Choroid plexus epithelial cell (primary cell): ENCODE measurements around the gene SNRPD3.

Experiments
- DNase-seq: peaks from one replicate; pipeline ENCODE4 v3.0.0-alpha.2; 2010; ENCODE audit warnings: low read depth
- H3K4me3 ChIP-seq: 2 replicates; pipeline ENCODE4 v1.5.1; 2011; ENCODE audit warnings: low read depth, mild to moderate bottlenecking, control low read depth, low read length, moderate library complexity
- TF ChIP-seq, protein P1 (sequence below): conservative IDR thresholded peaks from 2 replicates; pipeline ENCODE4 v1.5.1; 2011; ENCODE audit warnings: low read depth, mild to moderate bottlenecking, control low read depth, inconsistent platforms, low read length, moderate library complexity

The SNRPD3 gene

DNA sequence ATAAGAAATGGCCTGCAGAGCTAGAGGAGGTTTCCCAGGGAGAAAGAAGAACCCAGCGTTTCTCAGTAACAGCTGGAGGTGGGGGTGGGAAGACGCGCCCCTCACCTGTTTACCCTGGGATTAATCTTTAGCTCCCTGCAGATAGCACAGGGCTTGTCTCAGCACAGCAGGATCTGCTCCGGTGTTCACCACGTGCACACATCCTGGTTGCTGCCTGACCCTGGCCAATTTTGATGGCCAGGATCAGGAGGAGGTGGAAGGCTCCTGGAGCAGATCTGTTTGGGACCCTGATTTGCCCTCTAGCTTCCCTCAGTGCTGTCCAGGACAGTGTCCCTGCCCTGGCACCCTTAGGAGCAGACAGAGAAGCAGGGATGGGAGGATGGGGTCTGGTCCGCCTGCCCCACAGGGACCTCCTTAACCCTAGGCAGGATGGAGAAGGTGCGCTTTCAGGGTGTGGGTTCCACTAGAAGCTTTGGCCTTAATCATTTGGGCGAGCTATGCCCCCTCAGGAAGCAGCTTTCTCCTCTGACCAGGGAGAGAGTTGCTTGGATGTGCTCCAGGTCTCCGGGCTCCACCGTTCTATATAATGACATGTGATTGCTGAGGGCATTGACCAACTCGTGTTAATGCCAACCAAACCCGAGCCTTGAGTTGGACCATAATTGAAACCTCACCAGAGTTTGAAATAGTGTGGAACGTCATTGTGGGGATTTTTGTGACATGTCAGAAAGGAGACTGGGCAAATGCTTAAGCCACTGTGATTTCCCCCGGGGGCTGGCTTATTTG is 41.4 kb upstream of the SNRPD3 start:
- TF ChIP-seq, protein P1, sequence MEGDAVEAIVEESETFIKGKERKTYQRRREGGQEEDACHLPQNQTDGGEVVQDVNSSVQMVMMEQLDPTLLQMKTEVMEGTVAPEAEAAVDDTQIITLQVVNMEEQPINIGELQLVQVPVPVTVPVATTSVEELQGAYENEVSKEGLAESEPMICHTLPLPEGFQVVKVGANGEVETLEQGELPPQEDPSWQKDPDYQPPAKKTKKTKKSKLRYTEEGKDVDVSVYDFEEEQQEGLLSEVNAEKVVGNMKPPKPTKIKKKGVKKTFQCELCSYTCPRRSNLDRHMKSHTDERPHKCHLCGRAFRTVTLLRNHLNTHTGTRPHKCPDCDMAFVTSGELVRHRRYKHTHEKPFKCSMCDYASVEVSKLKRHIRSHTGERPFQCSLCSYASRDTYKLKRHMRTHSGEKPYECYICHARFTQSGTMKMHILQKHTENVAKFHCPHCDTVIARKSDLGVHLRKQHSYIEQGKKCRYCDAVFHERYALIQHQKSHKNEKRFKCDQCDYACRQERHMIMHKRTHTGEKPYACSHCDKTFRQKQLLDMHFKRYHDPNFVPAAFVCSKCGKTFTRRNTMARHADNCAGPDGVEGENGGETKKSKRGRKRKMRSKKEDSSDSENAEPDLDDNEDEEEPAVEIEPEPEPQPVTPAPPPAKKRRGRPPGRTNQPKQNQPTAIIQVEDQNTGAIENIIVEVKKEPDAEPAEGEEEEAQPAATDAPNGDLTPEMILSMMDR, result no peak
- H3K4me3 ChIP-seq, result no peak overlapping the region
- no peak for DNase-seq

DNA sequence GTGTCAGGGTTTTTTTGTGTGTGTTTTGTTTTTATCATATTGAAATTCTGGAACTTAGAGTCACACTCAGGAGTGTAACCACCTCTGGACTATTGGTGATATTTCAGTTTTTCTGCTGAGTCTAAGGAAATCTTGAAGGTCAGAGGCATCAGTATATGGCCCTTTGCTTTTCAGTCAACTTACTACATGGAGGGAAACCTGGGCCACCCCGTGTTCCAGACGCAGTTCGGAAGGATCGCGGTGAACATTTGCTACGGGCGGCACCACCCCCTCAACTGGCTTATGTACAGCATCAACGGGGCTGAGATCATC is 40.8 kb upstream of the SNRPD3 start:
- no peak for DNase-seq
- TF ChIP-seq, protein P1, result no peak
- no peak overlapping the region for H3K4me3 ChIP-seq

DNA sequence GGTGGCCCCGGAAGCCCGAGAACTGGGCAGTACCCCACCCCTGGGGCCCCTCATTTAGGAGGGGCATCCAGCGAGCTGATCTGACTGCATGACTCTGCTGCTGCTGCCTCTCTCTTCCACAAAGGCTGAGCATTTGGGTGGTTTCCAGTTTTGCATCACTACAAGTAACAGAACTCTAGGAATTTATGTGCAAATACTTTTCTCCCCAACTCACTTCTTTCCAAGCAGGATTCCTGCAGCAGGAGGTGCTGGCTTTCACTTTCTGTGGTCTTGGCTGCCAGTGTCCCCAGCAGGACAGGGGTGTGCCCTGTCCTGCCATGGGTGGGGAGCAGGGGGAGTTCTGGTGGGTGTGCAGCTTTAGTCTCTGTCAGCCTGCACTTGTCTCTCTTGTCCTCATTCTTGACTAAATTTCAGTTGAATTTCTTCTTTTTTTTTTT is 39.5 kb upstream of the SNRPD3 start:
- DNase-seq, result peak; percentile 94
- no peak overlapping the region for H3K4me3 ChIP-seq

DNA sequence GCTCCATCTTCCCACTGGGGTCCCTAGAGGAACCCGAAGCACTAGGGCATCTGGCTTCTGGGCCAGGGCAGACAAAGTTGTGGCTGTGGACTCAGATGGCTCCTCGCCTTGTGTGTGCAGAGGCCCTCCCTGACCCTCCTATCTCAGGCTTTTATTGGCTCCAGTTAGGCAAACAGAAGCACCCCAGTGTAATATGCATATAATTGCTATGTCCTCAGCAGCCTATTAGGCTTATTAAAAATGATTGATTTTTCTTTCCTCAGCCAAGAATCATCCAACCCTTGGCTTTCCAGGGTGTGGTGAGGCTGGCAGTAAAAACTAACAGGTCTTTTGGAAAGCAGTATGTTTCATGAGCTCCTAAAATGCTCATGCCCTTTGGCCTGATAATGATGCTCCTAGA is 38.4 kb upstream of the SNRPD3 start:
- TF ChIP-seq, protein P1, result no peak
- H3K4me3 ChIP-seq, result no peak overlapping the region
- DNase-seq, result no peak

More for the DNA sequence above, 39.5 kb upstream of the SNRPD3 start:
- TF ChIP-seq, protein P1, result peak; percentile 25

DNA sequence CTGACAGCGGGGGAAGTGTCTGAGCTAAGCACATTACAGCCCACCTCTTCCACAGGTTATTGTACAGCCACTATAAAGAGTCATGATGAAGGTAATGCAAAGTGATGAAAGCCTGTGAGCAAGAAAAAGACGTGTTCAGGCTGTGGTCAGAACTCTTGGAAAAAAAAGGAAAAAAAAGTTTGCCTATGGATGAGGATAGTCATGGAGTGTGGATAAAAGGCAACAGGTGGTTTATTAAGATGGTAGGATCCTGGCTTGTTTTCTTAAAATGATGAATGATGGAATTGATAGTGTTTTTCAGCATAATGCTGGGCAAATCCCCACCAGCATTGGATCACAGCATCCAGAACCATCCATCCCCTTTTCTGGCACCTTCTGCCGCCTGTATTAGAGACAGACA is 37.6 kb upstream of the SNRPD3 start:
- TF ChIP-seq, protein P1, result no peak
- no peak overlapping the region for H3K4me3 ChIP-seq
- no peak for DNase-seq

DNA sequence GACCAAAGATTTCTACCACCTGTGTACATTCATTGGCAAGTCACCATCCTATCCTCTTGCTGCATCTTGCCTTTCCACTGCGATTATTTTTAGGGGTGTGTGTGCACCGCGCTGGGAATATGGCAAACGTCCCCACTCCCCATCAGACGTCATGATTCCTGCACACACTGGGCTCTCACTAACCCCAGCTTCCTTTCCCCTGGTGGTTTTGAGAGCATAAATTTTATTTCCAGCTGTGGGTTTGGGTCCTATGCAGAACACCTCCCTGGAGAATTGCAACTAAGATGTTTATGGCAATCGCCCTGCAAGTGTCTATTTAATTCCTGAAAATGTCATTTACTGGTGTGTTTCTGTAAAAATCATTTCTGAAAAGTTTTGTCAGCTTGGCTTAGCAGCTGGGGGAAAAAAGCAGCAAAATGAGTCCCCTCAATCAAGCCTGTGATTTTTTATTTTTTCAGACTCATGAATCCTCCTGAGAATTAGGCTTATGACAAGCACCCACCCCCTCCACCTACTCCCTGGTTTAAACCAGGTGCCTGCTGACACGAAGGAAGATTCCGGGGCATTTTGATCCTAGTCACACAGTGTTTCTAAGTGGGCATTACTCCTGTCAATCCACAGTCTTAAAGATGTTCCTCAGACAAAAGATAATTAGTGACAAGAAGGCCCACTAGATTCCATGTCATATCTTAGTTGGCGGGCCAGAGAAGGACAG is 36.9 kb upstream of the SNRPD3 start:
- DNase-seq, result no peak
- no peak overlapping the region for H3K4me3 ChIP-seq
- TF ChIP-seq, protein P1, result no peak
